ENCODE measurements around the gene PCDHGB4. TPM values are rescaled to one million over a fixed set of nuclear protein-coding genes. Genes with fewer than 3 reads are reported as not detected.
"Not testable (repeated sequence)": the region's sequence is repeated elsewhere in the genome, so short reads cannot be mapped to it uniquely, and the experiment has no call there.

Gene PCDHGB4
- polyA plus RNA-seq, 2 of the 4 experiments (the other 2 are of a cell fraction) = 0.90 to 1.5 TPM

DNA sequence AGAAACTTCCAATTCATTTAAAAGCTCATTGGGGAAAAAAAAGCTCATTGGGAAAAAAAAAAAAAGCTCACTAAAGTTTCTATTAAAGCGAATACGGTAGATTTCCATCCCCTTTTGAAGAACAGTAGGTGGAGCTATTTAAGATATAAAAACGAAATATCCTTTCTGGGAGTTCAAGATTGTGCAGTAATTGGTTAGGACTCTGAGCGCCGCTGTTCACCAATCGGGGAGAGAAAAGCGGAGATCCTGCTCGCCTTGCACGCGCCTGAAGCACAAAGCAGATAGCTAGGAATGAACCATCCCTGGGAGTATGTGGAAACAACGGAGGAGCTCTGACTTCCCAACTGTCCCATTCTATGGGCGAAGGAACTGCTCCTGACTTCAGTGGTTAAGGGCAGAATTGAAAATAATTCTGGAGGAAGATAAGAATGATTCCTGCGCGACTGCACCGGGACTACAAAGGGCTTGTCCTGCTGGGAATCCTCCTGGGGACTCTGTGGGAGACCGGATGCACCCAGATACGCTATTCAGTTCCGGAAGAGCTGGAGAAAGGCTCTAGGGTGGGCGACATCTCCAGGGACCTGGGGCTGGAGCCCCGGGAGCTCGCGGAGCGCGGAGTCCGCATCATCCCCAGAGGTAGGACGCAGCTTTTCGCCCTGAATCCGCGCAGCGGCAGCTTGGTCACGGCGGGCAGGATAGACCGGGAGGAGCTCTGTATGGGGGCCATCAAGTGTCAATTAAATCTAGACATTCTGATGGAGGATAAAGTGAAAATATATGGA is 43.0 kb downstream of the PCDHGB4 start, which contains the start of gene PCDHGA12:
Gene PCDHGA12 (plus strand): TSS at position 176 of the 782 bp plus-strand sequence. CDS start 253 bp downstream, at position 429.
- no peak within 1 kb of the TSS for H3K27ac ChIP-seq
- no peak within 1 kb of the TSS for H3K4me2 ChIP-seq

DNA sequence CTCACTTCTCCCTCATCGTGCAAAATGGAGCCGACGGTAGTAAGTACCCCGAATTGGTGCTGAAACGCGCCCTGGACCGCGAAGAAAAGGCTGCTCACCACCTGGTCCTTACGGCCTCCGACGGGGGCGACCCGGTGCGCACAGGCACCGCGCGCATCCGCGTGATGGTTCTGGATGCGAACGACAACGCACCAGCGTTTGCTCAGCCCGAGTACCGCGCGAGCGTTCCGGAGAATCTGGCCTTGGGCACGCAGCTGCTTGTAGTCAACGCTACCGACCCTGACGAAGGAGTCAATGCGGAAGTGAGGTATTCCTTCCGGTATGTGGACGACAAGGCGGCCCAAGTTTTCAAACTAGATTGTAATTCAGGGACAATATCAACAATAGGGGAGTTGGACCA is 43.8 kb downstream of the PCDHGB4 start:
- H3K9me3 ChIP-seq = peaks cover 59% of the 10 kb centered on the region
- no peak for ATAC-seq
- H3K4me1 ChIP-seq = no peaks in the 10 kb centered on the region
- ChIA-PET CTCF (interaction anchor here (1.1 to 1.3 kb wide), 2 partner anchors 40 to 136 kb away, joined by 3 read pairs; no protein-coding TSS in a partner anchor), POLR2A (no interaction called here)
- no peak overlapping the region for H3K27ac ChIP-seq
- H3K4me3 ChIP-seq = no peak overlapping the region
- FAIRE-seq = no peak
- 87% methylated on average over 37 of the region's 37 CpGs for WGBS (ENCODE audit: missing lambda C conversion rate)
- no peak for DNase-seq (ENCODE audit: low read depth in 1 of 2, low spot score in 1 of 2)
- no peak for TF ChIP-seq EHMT2 (IDR thresholded peaks at IDR 0.05; ENCODE audit: low read depth)
- no peak for TF ChIP-seq MAX (IDR thresholded peaks at IDR 0.05)
- TF ChIP-seq HOXA7 (CRISPR knock-in tag; IDR thresholded peaks at IDR 0.05) = no peak
- TF ChIP-seq CBX8 (IDR thresholded peaks at IDR 0.05) = no peak
- TF ChIP-seq JUNB (IDR thresholded peaks at IDR 0.05) = no peak
- TF ChIP-seq CEBPB (IDR thresholded peaks at IDR 0.05) = no peak
- no peak for TF ChIP-seq TFCP2L1 (CRISPR knock-in tag; IDR thresholded peaks at IDR 0.05)
- TF ChIP-seq JUN (IDR thresholded peaks at IDR 0.05) = no peak
- TF ChIP-seq CHD4 (IDR thresholded peaks at IDR 0.05; ENCODE audit: borderline replicate concordance) = no peak
- no peak for TF ChIP-seq HMGXB4 (CRISPR knock-in tag; IDR thresholded peaks at IDR 0.05; ENCODE audit: borderline replicate concordance)
- TF ChIP-seq KDM5A (IDR thresholded peaks at IDR 0.05) = no peak
- no peak for TF ChIP-seq CBX2 (IDR thresholded peaks at IDR 0.05; ENCODE audit: borderline replicate concordance, low read depth)
- H3K4me2 ChIP-seq = no peak overlapping the region

More for the DNA sequence above, 43.0 kb downstream of the PCDHGB4 start, which contains the start of gene PCDHGA12:
- TF ChIP-seq RAD21 (conservative IDR thresholded peaks at IDR 0.05 in 1 of 2, IDR thresholded peaks at IDR 0.05 in 1 of 2) = peak in 1 of 2 experiments; percentile 42; a peak in 2 of 5 replicates
- no peak for TF ChIP-seq MAZ (IDR thresholded peaks at IDR 0.05; ENCODE audit: borderline replicate concordance, low read depth, low read length)
- no peak for TF ChIP-seq CBX2 (IDR thresholded peaks at IDR 0.05; ENCODE audit: borderline replicate concordance, low read depth)
- no peak for TF ChIP-seq HOXA7 (CRISPR knock-in tag; IDR thresholded peaks at IDR 0.05)
- DNase-seq (ENCODE audit: low read depth in 1 of 2, low spot score in 1 of 2) (peak; percentile 21 to 62), FAIRE-seq (no peak), ATAC-seq (peak in 1 of 2 experiments; percentile 73; a peak in 3 of 6 replicates)
- H3K4me3 ChIP-seq = no peak within 1 kb of the TSS
- WGBS (ENCODE audit: missing lambda C conversion rate) = 62% methylated on average over 33 of the region's 33 CpGs
- H3K9me3 ChIP-seq = peaks cover 66% of the 10 kb centered on the region
- CTCF ChIA-PET = interaction anchor here (0.8 to 1.4 kb wide), 5 partner anchors 10 to 137 kb away, joined by 3 to 4 read pairs (median 3); partner anchors contain the start of genes PCDHGA11 and TAF7
- no peaks in the 10 kb centered on the region for H3K4me1 ChIP-seq
- POLR2A ChIA-PET = no interaction called here

- DNase-seq (ENCODE audit: low read depth in 1 of 2, low spot score in 1 of 2); H3K4me2 ChIP-seq; H3K27ac ChIP-seq; POLR2A ChIA-PET; CTCF ChIA-PET; H3K4me1 ChIP-seq; H3K4me3 ChIP-seq; FAIRE-seq; ATAC-seq: not testable (repeated sequence)
- WGBS (ENCODE audit: missing lambda C conversion rate) = 75% methylated on average over 26 of the region's 38 CpGs
- peaks cover 49% of the 10 kb centered on the region for H3K9me3 ChIP-seq
These were observed 44.8 kb downstream of the PCDHGB4 start for GRCh38 chr5:141432308-141432707.

DNA sequence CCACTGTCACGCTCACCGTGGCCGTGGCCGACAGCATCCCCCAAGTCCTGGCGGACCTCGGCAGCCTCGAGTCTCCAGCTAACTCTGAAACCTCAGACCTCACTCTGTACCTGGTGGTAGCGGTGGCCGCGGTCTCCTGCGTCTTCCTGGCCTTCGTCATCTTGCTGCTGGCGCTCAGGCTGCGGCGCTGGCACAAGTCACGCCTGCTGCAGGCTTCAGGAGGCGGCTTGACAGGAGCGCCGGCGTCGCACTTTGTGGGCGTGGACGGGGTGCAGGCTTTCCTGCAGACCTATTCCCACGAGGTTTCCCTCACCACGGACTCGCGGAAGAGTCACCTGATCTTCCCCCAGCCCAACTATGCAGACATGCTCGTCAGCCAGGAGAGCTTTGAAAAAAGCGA is 45.2 kb downstream of the PCDHGB4 start:
- H3K4me2 ChIP-seq; FAIRE-seq; DNase-seq (ENCODE audit: low read depth in 1 of 2, low spot score in 1 of 2); H3K4me1 ChIP-seq; POLR2A ChIA-PET; H3K27ac ChIP-seq; H3K4me3 ChIP-seq; ATAC-seq: not testable (repeated sequence)
- peaks cover 45% of the 10 kb centered on the region for H3K9me3 ChIP-seq
- CTCF ChIA-PET = interaction anchor here (0.7 kb wide), 1 partner anchor 125 kb away, joined by 3 read pairs; no protein-coding TSS in a partner anchor
- WGBS (ENCODE audit: missing lambda C conversion rate) = 68% methylated on average over 24 of the region's 29 CpGs
